HG02840 (cell line): ENCODE measurements around the gene ADAP2.

Experiments used
- ATAC-seq: cut with Tn5 transposase; IDR thresholded peaks from one replicate; pipeline ENCODE4 v1.9.1; 2021; ENCODE audit warnings: mild to moderate bottlenecking, moderate library complexity, moderate number of reproducible peaks; ENCODE audit not compliant: unreplicated experiment, low FRiP score

Gene ADAP2

DNA sequence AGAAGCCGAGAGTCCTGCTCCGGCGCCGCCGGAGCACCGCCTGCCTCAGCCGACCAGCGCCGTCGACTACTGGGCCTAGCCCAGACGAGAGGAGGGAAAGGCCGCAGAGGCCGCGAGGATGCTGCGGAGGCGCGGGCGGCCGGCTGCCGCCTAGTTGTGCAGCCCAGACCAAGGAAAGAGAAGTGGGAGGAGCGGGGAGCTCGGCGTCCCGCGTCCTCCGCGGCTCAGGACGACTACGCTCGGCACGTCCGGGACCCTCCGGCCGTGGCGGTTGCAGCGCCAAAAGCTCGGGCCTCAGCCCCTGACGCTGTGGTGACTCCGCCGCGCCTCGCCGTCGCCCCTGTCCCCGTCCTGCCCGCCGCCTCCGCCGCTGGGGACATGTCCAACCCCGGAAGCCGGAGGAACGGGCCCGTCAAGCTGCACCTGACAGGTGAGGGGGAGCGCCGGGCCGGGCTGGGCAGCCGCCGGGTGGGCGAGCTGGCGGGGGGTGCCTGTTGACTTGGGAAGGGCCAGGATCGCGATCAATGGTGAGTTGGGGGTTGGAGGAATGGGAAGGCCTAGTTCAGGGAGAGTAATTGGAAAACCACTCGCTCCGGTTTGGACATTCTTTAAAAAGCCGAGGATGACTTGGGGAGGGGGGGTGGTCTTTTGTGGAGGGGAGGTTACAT is 86.8 kb downstream of the ADAP2 start:
- ATAC-seq = no peak
